Uterus (tissue), 4 donors: ENCODE results near the gene LSS. TPM values are rescaled to one million over a fixed set of nuclear protein-coding genes. Genes with fewer than 3 reads are reported as not detected.

Experiments
- DNase-seq, 2 donors: peaks; one replicate each; pipeline ENCODE4 v3.0.0-alpha.2; 2019 to 2020
- H3K27ac ChIP-seq, 2 donors: fragments of 200-600 bp; sonication (generic); 1 replicate in 1 of 2; 2 replicates in 1 of 2; pipeline ENCODE4 v1.5.1; 2016 to 2018
- H3K27me3 ChIP-seq, 2 donors: fragments of 200-600 bp; sonication (generic); one replicate each; pipeline ENCODE4 v1.5.1; 2018 to 2019; ENCODE audit warnings: control low read depth in 1 of 2
- H3K36me3 ChIP-seq, 2 donors: fragments of 200-600 bp; sonication (generic); one replicate each; pipeline ENCODE4 v1.5.1; 2019; ENCODE audit warnings: control low read depth in 1 of 2
- H3K4me1 ChIP-seq, 2 donors: fragments of 200-600 bp; sonication (generic); one replicate each; pipeline ENCODE4 v1.5.1; 2018 to 2019; ENCODE audit warnings: control low read depth in 1 of 2
- H3K4me3 ChIP-seq, 2 donors: fragments of 200-600 bp; sonication (generic); 1 replicate in 1 of 2; 2 replicates in 1 of 2; pipeline ENCODE4 v1.5.1; 2018 to 2019; ENCODE audit warnings: mild to moderate bottlenecking in 1 of 2
- H3K9me3 ChIP-seq, 2 donors: fragments of 200-600 bp; sonication (generic); one replicate each; pipeline ENCODE4 v1.5.1; 2019; ENCODE audit warnings: control low read depth in 1 of 2
- CTCF ChIP-seq, 4 experiments: fragments of 200-600 bp in 2 of 4; fragments of 450-650 bp in 2 of 4; sonication (generic) in 2 of 4; IDR thresholded peaks; one replicate each; pipeline ENCODE4 v1.5.1; 2016 to 2019; ENCODE audit warnings: antibody characterized with exemption in 4 of 4, mild to moderate bottlenecking in 2 of 4, moderate library complexity in 1 of 4
- POLR2A ChIP-seq, 2 donors: fragments of 450-650 bp; IDR thresholded peaks; one replicate each; pipeline ENCODE4 v1.6.1; 2016; ENCODE audit warnings: antibody characterized with exemption in 2 of 2, mild to moderate bottlenecking in 1 of 2, moderate library complexity in 1 of 2
- intact Hi-C: fragments of 100-400 bp; cut with DNase I; formaldehyde crosslinking; loops from one replicate; pipeline ENCODE4 v1.15.1; 2023; ENCODE audit warnings: low total_unique reads
- total RNA-seq, 4 donors: library from RNA; depleted of rRNA in 3 of 4; stranded (reverse); fragments of >200 nt in 3 of 4; gene quantifications; one replicate each; pipeline versions ENCODE4 v1.1.0 to v1.2.4, GENCODE V29; 2014 to 2023
- donor health status: DM: yes; HTN: yes; CAD: no.

Gene LSS
- total RNA-seq, 4 donors from 2014 or later = 35.4 to 94.0 (median 41.5) TPM

- no peak for TF ChIP-seq CTCF (IDR thresholded peaks at IDR 0.05)
- TF ChIP-seq POLR2A (IDR thresholded peaks at IDR 0.05) = no peak
- no peak overlapping the region for H3K4me3 ChIP-seq
- H3K4me1 ChIP-seq = no peaks in the 10 kb centered on the region
- H3K27ac ChIP-seq = no peak overlapping the region
- no peaks in the 10 kb centered on the region for H3K27me3 ChIP-seq
- intact Hi-C loops = no loop called here
- no peak for DNase-seq
- no peaks in the 10 kb centered on the region for H3K36me3 ChIP-seq
- no peaks in the 10 kb centered on the region for H3K9me3 ChIP-seq
These were observed 68.0 kb downstream of the LSS start for GRCh38 chr21:46160657-46160906.

GRCh38 chr21:46159841-46160656 lies 68.5 kb downstream of the LSS start:
- Histone ChIP-seq H3K9me3 (no peaks in the 10 kb centered on the region), H3K27me3 (no peaks in the 10 kb centered on the region), H3K4me3 (no peak overlapping the region), H3K4me1 (no peaks in the 10 kb centered on the region), H3K36me3 (no peaks in the 10 kb centered on the region), H3K27ac (no peak overlapping the region)
- intact Hi-C loops = no loop called here
- DNase-seq = peak in 1 of 2 donors; percentile 13
- no peak for TF ChIP-seq POLR2A (IDR thresholded peaks at IDR 0.05)
- no peak for TF ChIP-seq CTCF (IDR thresholded peaks at IDR 0.05)

GRCh38 chr21:46159390-46159789 lies 69.2 kb downstream of the LSS start:
- Histone ChIP-seq H3K27me3 (no peaks in the 10 kb centered on the region), H3K27ac (no peak overlapping the region), H3K9me3 (no peaks in the 10 kb centered on the region), H3K4me1 (no peaks in the 10 kb centered on the region), H3K4me3 (no peak overlapping the region), H3K36me3 (no peaks in the 10 kb centered on the region)
- intact Hi-C loops = no loop called here
- TF ChIP-seq POLR2A (IDR thresholded peaks at IDR 0.05) = no peak
- TF ChIP-seq CTCF (IDR thresholded peaks at IDR 0.05) = no peak
- DNase-seq = peak in 1 of 2 donors; percentile 6

GRCh38 chr21:46158666-46159300 lies 69.8 kb downstream of the LSS start:
- H3K9me3 ChIP-seq = no peaks in the 10 kb centered on the region
- no peaks in the 10 kb centered on the region for H3K27me3 ChIP-seq
- no peak overlapping the region for H3K27ac ChIP-seq
- TF ChIP-seq CTCF (IDR thresholded peaks at IDR 0.05) (no peak), POLR2A (IDR thresholded peaks at IDR 0.05) (no peak)
- H3K4me3 ChIP-seq = no peak overlapping the region
- DNase-seq = peak in 1 of 2 donors; percentile 7
- H3K36me3 ChIP-seq = no peaks in the 10 kb centered on the region
- no peaks in the 10 kb centered on the region for H3K4me1 ChIP-seq
- intact Hi-C loops = no loop called here

- Histone ChIP-seq H3K36me3 (no peaks in the 10 kb centered on the region), H3K9me3 (no peaks in the 10 kb centered on the region), H3K4me3 (no peak overlapping the region), H3K4me1 (peaks cover 0 to 1% of the 10 kb centered on the region in 2 donors), H3K27ac (no peak overlapping the region), H3K27me3 (no peaks in the 10 kb centered on the region)
- intact Hi-C loops = no loop called here
- TF ChIP-seq CTCF (IDR thresholded peaks at IDR 0.05) = no peak
- no peak for TF ChIP-seq POLR2A (IDR thresholded peaks at IDR 0.05)
- no peak for DNase-seq
These were observed 70.6 kb downstream of the LSS start for GRCh38 chr21:46157987-46158451.
